Skin of body (tissue), 2 donors: ENCODE data around the gene ACP3. TPM values are rescaled to one million over a fixed set of nuclear protein-coding genes. Genes with fewer than 3 reads are reported as not detected.
"Not testable (repeated sequence)": the region's sequence is repeated elsewhere in the genome, so short reads cannot be mapped to it uniquely, and the experiment has no call there.

Source experiments
- DNase-seq: peaks from one replicate; lab custom pipeline; 2025; lab: John Stamatoyannopoulos, UW
- total RNA-seq: library from RNA; depleted of rRNA; stranded (reverse); fragments of >200 nt; gene quantifications from one replicate; pipeline ENCODE4 v1.2.3, GENCODE V29; 2014

ACP3 gene
- total RNA-seq, 1 donor from 2014 or later: 21.8 TPM

- no peak for DNase-seq
Measured at GRCh38 chr3:132360717-132361116, 43.5 kb downstream of the ACP3 start.

- peak; percentile 14 for DNase-seq
Measured at GRCh38 chr3:132362329-132362728, 45.1 kb downstream of the ACP3 start.

GRCh38 chr3:132368515-132368914, 51.3 kb downstream of the ACP3 start:
- DNase-seq: no peak

GRCh38 chr3:132368962-132369361, 51.8 kb downstream of the ACP3 start:
- no peak for DNase-seq

DNA sequence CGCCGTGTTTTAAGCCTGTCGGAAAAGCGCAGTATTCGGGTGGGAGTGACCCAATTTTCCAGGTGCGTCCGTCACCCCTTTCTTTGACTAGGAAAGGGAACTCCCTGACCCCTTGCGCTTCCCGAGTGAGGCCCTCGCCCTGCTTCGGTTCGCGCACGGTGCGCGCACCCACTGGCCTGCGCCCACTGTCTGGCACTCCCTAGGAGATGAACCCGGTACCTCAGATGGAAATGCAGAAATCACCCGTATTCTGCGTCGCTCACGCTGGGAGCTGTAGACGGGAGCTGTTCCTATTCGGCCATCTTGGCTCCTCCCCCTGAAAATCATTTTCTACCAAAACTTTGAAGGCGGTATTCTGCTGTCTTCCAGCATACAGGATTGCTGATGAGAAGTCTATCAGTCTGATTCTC, 59.7 kb downstream of the ACP3 start:
- DNase-seq: not testable (repeated sequence)

DNA sequence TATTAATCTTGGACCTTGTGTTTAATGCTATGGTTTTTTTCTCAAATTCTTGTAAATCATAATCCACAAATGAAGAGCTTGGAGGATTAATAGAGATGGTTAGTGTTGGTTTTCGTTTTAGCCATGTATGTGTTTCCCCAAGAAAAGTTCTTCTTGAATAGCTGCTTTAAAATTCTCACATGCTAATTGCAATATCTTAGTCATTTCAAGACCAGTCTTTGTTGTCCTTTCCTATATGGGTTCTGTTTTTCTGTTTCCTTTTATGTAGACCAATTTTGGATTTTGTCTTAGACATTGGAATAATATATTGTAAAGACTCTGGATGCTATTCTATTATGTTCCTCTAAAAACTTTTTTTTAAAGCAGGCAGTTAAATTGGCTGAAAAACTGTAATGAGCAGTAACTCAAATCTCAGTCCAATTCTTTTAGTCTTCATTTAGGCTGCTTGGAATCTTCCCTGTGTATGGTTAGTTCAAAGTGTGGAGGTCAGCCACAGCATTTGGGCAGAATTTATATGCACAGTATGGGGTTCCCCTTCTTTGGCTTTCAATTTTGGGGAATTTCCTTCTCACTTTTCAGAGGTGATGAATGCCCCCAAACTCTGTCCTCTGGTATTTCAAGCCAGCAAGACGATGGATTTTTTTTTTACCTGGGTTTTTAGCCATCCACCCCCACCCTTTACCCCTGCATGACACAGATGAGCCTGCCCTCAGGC, 61.0 kb downstream of the ACP3 start:
- DNase-seq: no peak

GRCh38 chr3:132378846-132379245, 61.6 kb downstream of the ACP3 start:
- no peak for DNase-seq

DNA sequence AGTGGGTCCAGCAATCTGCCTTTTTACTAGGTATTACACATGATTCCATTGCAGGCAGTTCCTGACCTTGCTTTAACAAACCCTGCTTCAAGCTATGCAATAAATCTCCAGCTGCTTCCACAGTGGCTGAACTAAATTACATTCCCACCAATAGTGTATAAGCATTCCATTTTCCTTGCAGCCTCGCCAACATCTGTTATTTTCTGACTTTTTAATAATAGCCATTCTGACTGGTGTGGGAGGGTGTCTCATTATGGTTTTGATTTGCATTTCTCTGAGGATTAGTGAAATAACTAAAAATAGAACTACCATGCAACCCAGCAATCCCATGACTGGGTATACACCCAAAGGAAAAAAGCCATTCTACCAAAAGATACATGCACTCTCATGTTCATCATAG, 63.7 kb downstream of the ACP3 start:
- peak; percentile 16 for DNase-seq

- no peak for DNase-seq
Measured at GRCh38 chr3:132381348-132381944, 64.2 kb downstream of the ACP3 start.

DNA sequence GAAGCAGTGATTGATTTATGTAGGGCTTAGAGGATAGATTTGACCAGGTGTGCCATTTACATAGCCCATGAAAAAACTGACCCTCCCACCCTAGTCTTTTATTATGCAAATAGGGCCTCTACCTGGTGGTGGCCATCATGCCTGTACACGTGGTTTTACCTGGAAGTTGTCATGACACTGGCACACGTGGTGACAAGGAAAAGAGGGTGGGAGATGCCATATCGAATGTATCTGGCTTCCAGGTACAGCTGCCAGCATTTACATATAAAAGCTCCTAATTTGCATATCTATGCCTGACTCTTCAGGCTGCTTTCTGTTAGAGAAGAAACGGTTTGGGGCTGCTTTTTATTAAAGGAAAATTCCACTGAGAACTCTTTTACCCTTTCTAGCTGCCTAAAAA, 65.1 kb downstream of the ACP3 start:
- DNase-seq: no peak

GRCh38 chr3:132382688-132383194, 65.5 kb downstream of the ACP3 start:
- no peak for DNase-seq

- no peak for DNase-seq
Measured at GRCh38 chr3:132386259-132386658, 69.1 kb downstream of the ACP3 start.

GRCh38 chr3:132392675-132393074, 75.5 kb downstream of the ACP3 start:
- not testable (repeated sequence) for DNase-seq

GRCh38 chr3:132394320-132394719, 77.1 kb downstream of the ACP3 start:
- peak; percentile 89 for DNase-seq

GRCh38 chr3:132395126-132395525, 77.9 kb downstream of the ACP3 start:
- DNase-seq: no peak

GRCh38 chr3:132396255-132396654, 79.0 kb downstream of the ACP3 start:
- no peak for DNase-seq

DNA sequence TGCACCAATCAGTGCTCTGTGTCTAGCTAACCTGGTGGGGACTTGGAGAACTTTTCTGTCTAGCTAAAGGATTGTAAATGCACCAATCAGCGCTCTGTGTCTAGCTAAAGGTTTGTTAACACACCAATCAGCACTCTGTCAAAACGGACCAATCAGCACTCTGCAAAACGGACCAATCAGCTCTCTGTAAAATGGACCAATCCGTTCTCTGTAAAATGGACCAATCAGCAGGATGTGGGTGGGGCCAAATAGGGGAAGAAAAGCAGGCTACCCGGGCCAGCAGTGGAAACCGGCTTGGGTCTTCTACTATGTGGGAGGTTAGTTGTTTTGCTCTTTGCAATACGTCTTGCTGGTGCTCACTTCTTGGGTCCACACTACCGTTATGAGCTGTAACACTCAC, 79.6 kb downstream of the ACP3 start:
- DNase-seq: not testable (repeated sequence)

GRCh38 chr3:132399054-132399929, 82.1 kb downstream of the ACP3 start:
- no peak for DNase-seq

DNA sequence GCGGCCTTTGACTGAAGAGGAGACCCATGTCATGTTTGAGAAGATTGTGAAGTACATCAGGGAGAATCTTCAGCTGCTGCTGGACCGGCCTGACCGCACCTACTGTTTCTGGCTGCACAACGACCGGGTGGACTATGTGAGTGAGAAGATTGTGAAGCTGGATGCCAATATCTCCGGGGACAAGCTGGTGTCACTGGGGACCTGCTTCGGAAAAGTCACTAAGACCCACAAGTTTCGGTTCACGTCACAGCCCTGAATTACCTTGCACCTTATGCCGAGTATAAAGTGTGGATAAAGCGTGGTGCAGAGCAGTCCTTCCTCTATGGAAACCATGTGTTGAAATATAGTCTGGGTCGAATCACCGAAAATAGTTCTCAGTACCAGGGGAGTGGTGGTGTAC, 84.0 kb downstream of the ACP3 start:
- DNase-seq: no peak

- DNase-seq: no peak
Measured at GRCh38 chr3:132404276-132404675, 87.1 kb downstream of the ACP3 start.

GRCh38 chr3:132405188-132405587, 88.0 kb downstream of the ACP3 start:
- no peak for DNase-seq
